Tibial nerve (tissue), 4 donors: ENCODE measurements around the gene PRDM13.

Source experiments
- EP300 ChIP-seq, 2 donors: sonication (generic); formaldehyde crosslinking; IDR thresholded peaks; one replicate each; pipeline ENCODE4 v1.6.1; 2017; ENCODE audit warnings: antibody characterized with exemption in 2 of 2, mild to moderate bottlenecking in 1 of 2
- POLR2A ChIP-seq, 2 donors: fragments of 450-650 bp; IDR thresholded peaks; one replicate each; pipeline ENCODE4 v1.6.1; 2017; ENCODE audit warnings: antibody characterized with exemption in 2 of 2, mild to moderate bottlenecking in 2 of 2, moderate library complexity in 2 of 2
- TF ChIP-seq, protein P1 (sequence below), 5 experiments: fragments of 200-600 bp in 3 of 5; fragments of 450-650 bp in 2 of 5; sonication (generic) in 3 of 5; IDR thresholded peaks; one replicate each; pipeline ENCODE4 v1.5.1; 2016 to 2019; ENCODE audit warnings: antibody characterized with exemption in 5 of 5, mild to moderate bottlenecking in 3 of 5, moderate library complexity in 2 of 5

DNA sequence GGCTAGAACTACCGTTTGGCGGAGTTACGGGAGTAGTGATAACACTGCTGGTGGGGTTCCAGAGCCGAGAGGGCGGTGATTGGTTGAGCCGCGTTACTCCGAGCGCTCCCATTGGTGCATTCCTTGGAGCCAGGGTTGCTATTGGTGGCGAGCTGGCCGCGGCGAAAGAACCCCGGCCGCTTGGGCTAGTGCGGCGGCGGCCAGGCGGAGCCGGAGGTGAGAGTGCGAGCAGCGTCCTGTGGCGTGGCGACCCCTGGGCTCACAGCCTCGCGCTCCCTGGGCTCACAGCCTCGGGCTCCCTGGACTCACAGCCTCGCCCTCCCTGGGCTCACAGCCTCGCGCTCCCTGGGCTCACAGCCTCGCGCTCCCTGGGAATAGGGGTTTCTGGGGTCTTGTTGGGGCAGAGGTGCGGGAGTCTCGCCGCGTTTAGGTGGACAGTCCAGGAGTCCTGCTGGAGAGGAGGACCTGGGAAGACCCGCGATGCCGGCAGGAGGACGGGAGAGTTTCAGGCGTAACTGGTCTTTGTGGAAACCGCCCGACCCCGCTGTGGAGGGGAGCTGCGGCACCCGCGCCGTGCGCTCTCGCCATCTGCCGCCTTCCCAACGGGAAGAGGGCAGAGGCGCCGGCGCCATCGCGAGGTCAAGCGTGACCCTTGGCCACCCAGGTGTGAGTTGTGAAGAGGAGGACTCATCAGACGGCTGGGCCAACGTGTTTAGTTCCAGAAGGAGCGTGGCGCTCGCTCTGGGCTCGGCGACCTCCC, 12.2 kb downstream of the PRDM13 start:
- TF ChIP-seq, protein P1, sequence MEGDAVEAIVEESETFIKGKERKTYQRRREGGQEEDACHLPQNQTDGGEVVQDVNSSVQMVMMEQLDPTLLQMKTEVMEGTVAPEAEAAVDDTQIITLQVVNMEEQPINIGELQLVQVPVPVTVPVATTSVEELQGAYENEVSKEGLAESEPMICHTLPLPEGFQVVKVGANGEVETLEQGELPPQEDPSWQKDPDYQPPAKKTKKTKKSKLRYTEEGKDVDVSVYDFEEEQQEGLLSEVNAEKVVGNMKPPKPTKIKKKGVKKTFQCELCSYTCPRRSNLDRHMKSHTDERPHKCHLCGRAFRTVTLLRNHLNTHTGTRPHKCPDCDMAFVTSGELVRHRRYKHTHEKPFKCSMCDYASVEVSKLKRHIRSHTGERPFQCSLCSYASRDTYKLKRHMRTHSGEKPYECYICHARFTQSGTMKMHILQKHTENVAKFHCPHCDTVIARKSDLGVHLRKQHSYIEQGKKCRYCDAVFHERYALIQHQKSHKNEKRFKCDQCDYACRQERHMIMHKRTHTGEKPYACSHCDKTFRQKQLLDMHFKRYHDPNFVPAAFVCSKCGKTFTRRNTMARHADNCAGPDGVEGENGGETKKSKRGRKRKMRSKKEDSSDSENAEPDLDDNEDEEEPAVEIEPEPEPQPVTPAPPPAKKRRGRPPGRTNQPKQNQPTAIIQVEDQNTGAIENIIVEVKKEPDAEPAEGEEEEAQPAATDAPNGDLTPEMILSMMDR (IDR thresholded peaks at IDR 0.05): no peak
- no peak for TF ChIP-seq POLR2A (IDR thresholded peaks at IDR 0.05)
- TF ChIP-seq EP300 (IDR thresholded peaks at IDR 0.05): no peak
